ENCODE data around the gene LTBP1. TPM values are rescaled to one million over a fixed set of nuclear protein-coding genes. Genes with fewer than 3 reads are reported as not detected.
"Not testable (repeated sequence)": the region's sequence is repeated elsewhere in the genome, so short reads cannot be mapped to it uniquely, and the experiment has no call there.

Gene LTBP1
- total and polyA plus RNA-seq, 8 donors, result 11.0 to 134 (median 25.6) TPM

DNA sequence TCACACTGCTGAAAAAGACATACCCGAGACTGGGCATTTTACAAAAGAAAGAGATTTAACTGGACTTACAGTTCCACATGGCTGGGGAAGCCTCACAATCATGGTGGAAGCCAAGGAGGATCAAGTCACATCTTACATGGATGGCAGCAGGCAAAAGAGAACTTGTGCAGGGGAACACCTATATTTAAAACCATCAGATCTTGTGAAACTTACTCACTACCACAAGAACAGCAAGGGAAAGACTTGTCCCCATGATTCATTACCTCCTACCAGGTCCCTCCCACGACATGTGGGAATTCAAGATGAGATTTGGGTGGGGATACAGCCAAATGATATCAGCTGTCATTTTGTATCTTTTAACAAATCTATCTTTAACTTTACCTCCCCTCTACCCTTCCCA lies 278.6 kb downstream of the LTBP1 start:
- intact Hi-C loops (cut with DNase I; ENCODE audit: low total_unique reads), result no loop called here
- no peak for TF ChIP-seq POLR2AphosphoS5 (IDR thresholded peaks at IDR 0.05)
- TF ChIP-seq POLR2A (IDR thresholded peaks at IDR 0.05), result no peak
- no peak for TF ChIP-seq EP300 (IDR thresholded peaks at IDR 0.05)
- TF ChIP-seq, protein P1, sequence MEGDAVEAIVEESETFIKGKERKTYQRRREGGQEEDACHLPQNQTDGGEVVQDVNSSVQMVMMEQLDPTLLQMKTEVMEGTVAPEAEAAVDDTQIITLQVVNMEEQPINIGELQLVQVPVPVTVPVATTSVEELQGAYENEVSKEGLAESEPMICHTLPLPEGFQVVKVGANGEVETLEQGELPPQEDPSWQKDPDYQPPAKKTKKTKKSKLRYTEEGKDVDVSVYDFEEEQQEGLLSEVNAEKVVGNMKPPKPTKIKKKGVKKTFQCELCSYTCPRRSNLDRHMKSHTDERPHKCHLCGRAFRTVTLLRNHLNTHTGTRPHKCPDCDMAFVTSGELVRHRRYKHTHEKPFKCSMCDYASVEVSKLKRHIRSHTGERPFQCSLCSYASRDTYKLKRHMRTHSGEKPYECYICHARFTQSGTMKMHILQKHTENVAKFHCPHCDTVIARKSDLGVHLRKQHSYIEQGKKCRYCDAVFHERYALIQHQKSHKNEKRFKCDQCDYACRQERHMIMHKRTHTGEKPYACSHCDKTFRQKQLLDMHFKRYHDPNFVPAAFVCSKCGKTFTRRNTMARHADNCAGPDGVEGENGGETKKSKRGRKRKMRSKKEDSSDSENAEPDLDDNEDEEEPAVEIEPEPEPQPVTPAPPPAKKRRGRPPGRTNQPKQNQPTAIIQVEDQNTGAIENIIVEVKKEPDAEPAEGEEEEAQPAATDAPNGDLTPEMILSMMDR (IDR thresholded peaks at IDR 0.05), result no peak
- H3K4me3 ChIP-seq, result no peak overlapping the region
- H3K27ac ChIP-seq, result no peak overlapping the region
- H3K36me3 ChIP-seq, result peaks cover 0 to 7% (median 0%) of the 10 kb centered on the region in 4 donors
- H3K4me1 ChIP-seq, result peaks cover 0 to 5% (median 2%) of the 10 kb centered on the region in 4 donors
- H3K9me3 ChIP-seq, result no peaks in the 10 kb centered on the region
- DNase-seq, result no peak
- 92 to 93% (median 93%) methylated on average over 2 of the region's 2 CpGs for whole genome bisulfite sequencing, 5 donors
- H3K27me3 ChIP-seq, result no peaks in the 10 kb centered on the region

DNA sequence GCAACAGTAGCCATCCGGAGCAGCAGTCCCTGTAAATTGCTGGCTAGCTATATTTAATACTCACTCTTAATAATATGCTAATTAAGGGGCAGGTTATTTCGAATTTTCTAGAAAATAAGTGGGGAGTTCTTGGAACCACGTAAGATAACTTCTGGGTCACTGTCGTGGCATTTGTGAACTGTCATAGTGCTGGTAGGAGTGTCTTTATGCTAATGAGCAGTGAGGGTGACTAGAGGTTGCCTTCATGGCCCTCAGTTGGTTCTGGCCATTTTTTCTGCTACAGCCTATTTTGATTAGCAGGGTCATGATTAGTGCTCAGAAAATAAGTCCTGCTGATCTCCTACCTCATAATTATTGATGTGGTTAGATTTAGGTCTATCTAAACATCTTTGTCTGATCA lies 279.8 kb downstream of the LTBP1 start:
- Histone ChIP-seq H3K27ac (no peak overlapping the region), H3K4me3 (no peak overlapping the region), H3K9me3 (no peaks in the 10 kb centered on the region), H3K4me1 (no peaks in the 10 kb centered on the region), H3K27me3 (no peaks in the 10 kb centered on the region), H3K36me3 (peaks cover 0 to 7% (median 0%) of the 10 kb centered on the region in 4 donors)
- intact Hi-C loops (cut with DNase I; ENCODE audit: low total_unique reads), result no loop called here
- no peak for DNase-seq
- WGBS, 5 donors, result 88 to 95% (median 90%) methylated on average over 4 of the region's 4 CpGs
- TF ChIP-seq POLR2A (IDR thresholded peaks at IDR 0.05) (no peak), POLR2AphosphoS5 (IDR thresholded peaks at IDR 0.05) (no peak), EP300 (IDR thresholded peaks at IDR 0.05) (no peak)
- TF ChIP-seq, protein P1 (IDR thresholded peaks at IDR 0.05), result no peak

DNA sequence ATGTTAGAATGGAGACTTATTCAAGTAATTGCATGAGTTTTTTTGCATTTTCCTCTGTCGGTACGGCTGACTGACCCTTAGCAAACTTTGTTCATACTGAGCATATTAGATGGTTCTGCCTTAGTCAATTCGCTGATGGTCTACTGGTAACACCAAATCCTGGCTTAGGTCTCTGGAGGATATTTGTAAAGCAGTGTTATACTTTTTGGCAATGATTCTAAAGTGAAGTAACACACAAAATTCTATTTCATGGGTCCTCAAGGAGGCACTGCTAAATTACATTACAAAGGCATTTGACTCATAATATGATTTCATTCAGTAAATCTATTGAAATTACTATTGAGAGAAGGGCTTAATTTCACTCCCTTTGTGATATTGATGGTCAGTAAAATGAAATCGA lies 282.9 kb downstream of the LTBP1 start:
- Histone ChIP-seq H3K36me3 (no peaks in the 10 kb centered on the region), H3K9me3 (no peaks in the 10 kb centered on the region), H3K27ac (no peak overlapping the region), H3K27me3 (no peaks in the 10 kb centered on the region), H3K4me1 (no peaks in the 10 kb centered on the region), H3K4me3 (no peak overlapping the region)
- 76 to 91% (median 88%) methylated on average over 4 of the region's 4 CpGs for WGBS, 5 donors
- no peak for TF ChIP-seq POLR2A (IDR thresholded peaks at IDR 0.05)
- no peak for TF ChIP-seq POLR2AphosphoS5 (IDR thresholded peaks at IDR 0.05)
- no peak for DNase-seq
- intact Hi-C loops (cut with DNase I; ENCODE audit: low total_unique reads), result no loop called here

GRCh38 chr2:33230195-33230594 lies 283.4 kb downstream of the LTBP1 start:
- H3K27ac ChIP-seq, result no peak overlapping the region
- intact Hi-C loops (cut with DNase I; ENCODE audit: low total_unique reads), result no loop called here

GRCh38 chr2:33230842-33231241 lies 284.1 kb downstream of the LTBP1 start:
- Histone ChIP-seq H3K4me1 (no peaks in the 10 kb centered on the region), H3K9me3 (no peaks in the 10 kb centered on the region), H3K27me3 (no peaks in the 10 kb centered on the region), H3K36me3 (no peaks in the 10 kb centered on the region), H3K4me3 (no peak overlapping the region), H3K27ac (no peak overlapping the region)
- intact Hi-C loops (cut with DNase I; ENCODE audit: low total_unique reads), result no loop called here
- 68 to 80% (median 77%) methylated on average over 7 of the region's 7 CpGs for WGBS, 5 donors
- DNase-seq, result no peak
- TF ChIP-seq POLR2A (IDR thresholded peaks at IDR 0.05), result no peak
- TF ChIP-seq, protein P1 (IDR thresholded peaks at IDR 0.05), result no peak
- TF ChIP-seq EP300 (IDR thresholded peaks at IDR 0.05), result no peak
- no peak for TF ChIP-seq POLR2AphosphoS5 (IDR thresholded peaks at IDR 0.05)

More at GRCh38 chr2:33230195-33230594, 283.4 kb downstream of the LTBP1 start:
- DNase-seq, result no peak
- no peaks in the 10 kb centered on the region for H3K9me3 ChIP-seq
- H3K36me3 ChIP-seq, result no peaks in the 10 kb centered on the region
- no peaks in the 10 kb centered on the region for H3K4me1 ChIP-seq
- no peak overlapping the region for H3K4me3 ChIP-seq
- TF ChIP-seq POLR2AphosphoS5 (IDR thresholded peaks at IDR 0.05), result no peak
- no peak for TF ChIP-seq EP300 (IDR thresholded peaks at IDR 0.05)
- TF ChIP-seq, protein P1 (IDR thresholded peaks at IDR 0.05), result no peak
- no peak for TF ChIP-seq POLR2A (IDR thresholded peaks at IDR 0.05)
- no peaks in the 10 kb centered on the region for H3K27me3 ChIP-seq

DNA sequence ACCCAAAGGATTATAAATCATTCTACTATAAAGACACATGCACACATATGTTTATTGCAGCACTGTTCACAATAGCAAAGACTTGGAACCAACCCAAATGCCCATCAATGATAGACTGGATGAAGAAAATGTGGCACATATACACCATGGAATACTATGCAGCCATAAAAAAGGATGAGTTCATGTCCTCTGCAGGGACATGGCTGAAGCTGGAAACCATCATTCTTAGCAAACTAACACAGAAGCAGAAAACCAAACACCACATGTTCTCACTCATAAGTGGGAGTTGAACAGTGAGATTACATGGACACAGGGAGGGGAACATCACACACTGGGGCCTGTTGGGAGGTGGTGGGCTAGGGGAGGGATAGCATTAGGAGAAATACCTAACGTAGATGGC lies 288.8 kb downstream of the LTBP1 start:
- H3K4me3 ChIP-seq; intact Hi-C loops (cut with DNase I; ENCODE audit: low total_unique reads); H3K9me3 ChIP-seq; H3K4me1 ChIP-seq; DNase-seq; H3K27me3 ChIP-seq; H3K36me3 ChIP-seq; H3K27ac ChIP-seq: not testable (repeated sequence)
- 86 to 100% (median 97%) methylated on average over 1 of the region's 1 CpG for WGBS, 5 donors
